LNCaP clone FGC (cell line): Measurements from ENCODE around the gene TNNI3K.

Experiments
- DNase-seq: peaks from one replicate; pipeline ENCODE4 v3.0.0-alpha.2; 2011; ENCODE audit warnings: low read depth
- H3K4me3 ChIP-seq: 2 replicates; pipeline ENCODE4 v1.5.1; 2011; ENCODE audit warnings: mild to moderate bottlenecking, low read depth, low read length, control low read depth
- TF ChIP-seq, protein P1 (sequence below): IDR thresholded peaks from 2 replicates; pipeline ENCODE4 v1.5.1; 2012; ENCODE audit warnings: mild to moderate bottlenecking; ENCODE audit not compliant: control insufficient read depth, insufficient read depth; ENCODE audit errors: extremely low read depth

The TNNI3K gene

DNA sequence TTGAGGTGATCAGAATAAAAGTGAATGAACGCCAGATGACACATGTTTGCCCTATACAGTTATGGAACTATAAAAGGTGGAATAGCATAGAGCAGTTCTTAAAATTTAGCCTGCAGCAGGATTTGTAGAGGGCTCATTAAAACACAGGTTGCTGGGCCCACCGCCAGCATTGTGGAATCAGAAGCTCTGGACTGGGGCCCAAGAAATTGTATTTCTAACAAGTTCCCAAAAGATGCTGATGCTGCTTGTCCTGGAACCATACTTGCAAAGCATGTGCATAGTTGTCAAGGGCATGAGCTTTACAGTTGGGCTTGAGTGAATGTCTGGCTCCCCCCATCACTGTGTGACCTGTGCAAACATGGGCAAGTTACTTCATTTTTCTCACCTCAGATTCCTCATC, 314.7 kb downstream of the TNNI3K start:
- DNase-seq: no peak
- no peak overlapping the region for H3K4me3 ChIP-seq
- TF ChIP-seq, protein P1, sequence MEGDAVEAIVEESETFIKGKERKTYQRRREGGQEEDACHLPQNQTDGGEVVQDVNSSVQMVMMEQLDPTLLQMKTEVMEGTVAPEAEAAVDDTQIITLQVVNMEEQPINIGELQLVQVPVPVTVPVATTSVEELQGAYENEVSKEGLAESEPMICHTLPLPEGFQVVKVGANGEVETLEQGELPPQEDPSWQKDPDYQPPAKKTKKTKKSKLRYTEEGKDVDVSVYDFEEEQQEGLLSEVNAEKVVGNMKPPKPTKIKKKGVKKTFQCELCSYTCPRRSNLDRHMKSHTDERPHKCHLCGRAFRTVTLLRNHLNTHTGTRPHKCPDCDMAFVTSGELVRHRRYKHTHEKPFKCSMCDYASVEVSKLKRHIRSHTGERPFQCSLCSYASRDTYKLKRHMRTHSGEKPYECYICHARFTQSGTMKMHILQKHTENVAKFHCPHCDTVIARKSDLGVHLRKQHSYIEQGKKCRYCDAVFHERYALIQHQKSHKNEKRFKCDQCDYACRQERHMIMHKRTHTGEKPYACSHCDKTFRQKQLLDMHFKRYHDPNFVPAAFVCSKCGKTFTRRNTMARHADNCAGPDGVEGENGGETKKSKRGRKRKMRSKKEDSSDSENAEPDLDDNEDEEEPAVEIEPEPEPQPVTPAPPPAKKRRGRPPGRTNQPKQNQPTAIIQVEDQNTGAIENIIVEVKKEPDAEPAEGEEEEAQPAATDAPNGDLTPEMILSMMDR: no peak

DNA sequence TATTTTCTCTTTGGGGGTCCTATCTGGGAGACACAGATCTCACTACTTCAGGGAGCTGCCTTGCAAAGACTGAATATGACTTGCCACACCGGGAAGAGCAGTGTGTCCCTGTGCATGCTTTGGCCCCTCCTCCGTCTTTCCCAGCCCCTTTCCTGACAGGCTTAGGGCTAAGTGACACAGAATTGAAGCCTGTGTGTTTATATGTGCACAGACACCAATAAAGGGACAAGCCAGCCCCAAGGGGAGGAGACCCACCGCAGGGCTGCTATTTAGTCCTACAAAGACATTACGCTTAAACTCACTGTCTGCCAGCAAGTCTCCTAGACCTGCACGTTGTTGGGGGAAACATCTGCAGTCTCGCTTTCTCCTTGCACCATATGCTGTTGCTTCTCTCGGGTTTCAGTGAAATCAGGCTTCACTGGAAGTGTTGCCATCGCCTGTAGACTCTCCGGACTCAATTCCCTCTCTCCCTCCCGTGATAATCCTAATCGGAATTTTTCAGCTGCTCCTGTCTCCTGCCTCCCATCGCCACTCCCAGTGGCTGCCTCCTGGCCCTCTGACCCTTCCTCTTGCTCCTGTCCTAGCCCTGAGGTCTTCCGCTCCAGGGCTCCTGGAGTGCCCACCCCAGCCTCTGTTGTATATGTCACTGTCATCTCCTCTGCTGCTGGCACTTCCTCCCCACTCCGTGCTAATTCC, 335.8 kb downstream of the TNNI3K start:
- DNase-seq: no peak
- TF ChIP-seq, protein P1: no peak
- no peak overlapping the region for H3K4me3 ChIP-seq

DNA sequence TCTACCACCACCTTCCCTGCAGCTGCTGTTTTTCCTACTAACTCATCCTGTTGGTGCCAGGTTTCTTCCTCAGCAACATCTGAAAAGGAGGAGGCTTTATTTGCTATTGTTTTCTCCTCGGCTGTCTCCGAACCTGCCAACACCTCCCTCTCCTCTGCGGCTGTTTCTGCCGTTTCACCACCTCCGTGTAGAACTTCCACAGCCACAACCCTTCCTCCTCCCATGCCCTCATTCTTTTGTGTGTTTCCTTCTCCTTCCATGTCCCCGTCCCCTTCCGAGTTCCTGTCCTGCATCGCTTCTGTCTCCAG, 336.3 kb downstream of the TNNI3K start:
- TF ChIP-seq, protein P1: no peak
- no peak overlapping the region for H3K4me3 ChIP-seq
- no peak for DNase-seq

DNA sequence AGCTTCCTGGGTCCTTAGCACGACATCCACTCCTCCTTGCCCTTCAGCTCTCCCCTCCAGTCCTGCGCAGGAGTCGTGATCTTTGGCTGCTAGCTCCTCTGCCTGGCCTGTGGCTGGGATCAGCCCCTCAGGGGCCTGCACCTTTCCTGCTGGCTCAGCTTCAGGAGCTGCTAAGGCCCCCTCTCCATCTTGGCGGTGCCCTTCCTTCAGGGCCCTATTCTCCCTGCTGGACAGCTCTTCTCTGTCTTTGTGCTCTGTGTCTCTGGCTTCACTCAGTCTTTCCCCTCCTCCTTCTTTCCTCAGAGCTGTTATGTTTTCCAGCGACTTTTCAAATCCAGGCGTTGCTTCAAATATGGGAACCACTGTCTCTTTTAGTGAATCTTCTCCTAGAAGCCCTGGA, 336.7 kb downstream of the TNNI3K start:
- TF ChIP-seq, protein P1: no peak
- H3K4me3 ChIP-seq: no peak overlapping the region
- DNase-seq: no peak

DNA sequence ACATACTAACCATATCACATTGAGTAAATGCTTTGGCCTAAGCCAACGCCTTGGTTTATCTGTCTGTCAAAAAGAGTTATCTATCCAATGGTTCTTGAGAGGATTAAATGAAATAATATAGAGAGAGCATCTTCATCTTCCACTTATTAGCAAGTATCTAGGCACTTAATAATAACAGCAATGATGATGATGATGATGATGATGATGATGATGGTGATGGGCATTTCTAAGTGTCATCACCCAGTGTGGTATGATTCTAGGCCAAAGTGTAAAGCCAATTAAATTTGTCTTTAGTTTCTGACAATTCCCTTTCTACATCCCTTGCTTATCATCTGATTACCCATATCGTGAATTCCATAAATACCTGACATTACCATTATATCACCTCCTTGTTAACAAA, 342.9 kb downstream of the TNNI3K start:
- DNase-seq: no peak
- TF ChIP-seq, protein P1: no peak
- H3K4me3 ChIP-seq: no peak overlapping the region

DNA sequence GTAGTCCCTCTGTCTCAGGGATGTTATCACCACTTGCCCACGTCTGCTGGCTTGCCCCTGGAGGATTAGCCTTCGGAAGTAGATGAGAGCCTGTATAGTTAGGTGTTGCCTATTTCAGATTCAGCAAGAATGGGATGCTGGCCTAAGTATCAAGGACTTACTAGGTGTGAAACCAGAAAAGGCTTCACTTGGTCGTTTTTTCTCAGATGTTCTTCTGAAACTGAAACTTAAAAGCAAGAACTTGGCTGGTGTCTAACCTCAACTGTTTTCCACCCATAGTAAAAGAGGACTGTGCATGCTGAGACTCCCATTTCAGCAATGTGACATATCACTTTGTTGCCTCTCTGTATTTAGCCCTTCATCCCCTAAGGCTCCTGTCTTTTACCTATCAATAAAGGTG, 344.2 kb downstream of the TNNI3K start:
- no peak overlapping the region for H3K4me3 ChIP-seq
- no peak for DNase-seq
- TF ChIP-seq, protein P1: no peak

DNA sequence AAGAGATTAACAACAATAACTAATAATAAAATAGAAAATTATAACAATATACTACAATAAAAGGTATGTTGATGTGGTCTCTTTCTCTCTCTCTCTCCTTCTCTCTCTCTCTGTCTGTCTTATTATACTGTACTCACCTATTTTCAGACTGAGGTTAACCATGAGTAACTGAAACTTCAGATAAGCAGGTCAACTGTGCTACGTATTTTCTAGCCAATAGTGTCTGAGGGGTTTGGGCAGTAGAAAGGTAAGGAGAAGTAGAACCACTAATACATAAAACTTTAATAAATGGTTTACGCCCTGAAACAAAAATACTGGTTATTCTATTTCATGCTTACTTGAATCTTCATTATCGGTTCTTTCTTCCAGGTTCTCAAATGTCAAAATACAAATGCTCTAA, 348.2 kb downstream of the TNNI3K start:
- DNase-seq: no peak
- TF ChIP-seq, protein P1: no peak
- H3K4me3 ChIP-seq: no peak overlapping the region
